ENCODE results near the gene PARP6. TPM values are rescaled to one million over a fixed set of nuclear protein-coding genes. Genes with fewer than 3 reads are reported as not detected.

Gene PARP6
- total RNA-seq, 1 donor from 2014 or later, result 16.0 TPM

GRCh38 chr15:72192416-72192815 lies 79.9 kb downstream of the PARP6 start:
- TF ChIP-seq CTCF (conservative IDR thresholded peaks at IDR 0.05; ENCODE audit: low read depth, low read length), result no peak
- no peak for DNase-seq (ENCODE audit: low read depth)
- H3K4me3 ChIP-seq (ENCODE audit: low read depth, low read length), result no peak overlapping the region

Other genes with a start within 250 kb of the PARP6 start
- gene MYO9A, start 154.4 kb downstream of the PARP6 start, total RNA-seq, result 8.8 and 18.1 TPM in 2 replicates
- 1.2 and 1.6 TPM in 2 replicates for gene SENP8, start 154.2 kb downstream of the PARP6 start, total RNA-seq
- gene GRAMD2A, start 74.8 kb downstream of the PARP6 start, total RNA-seq, result 1.8 and 5.0 TPM in 2 replicates
- 1,902 and 2,237 TPM in 2 replicates for gene PKM, start 41.4 kb downstream of the PARP6 start, total RNA-seq
- gene CELF6, start 47.6 kb upstream of the PARP6 start, total RNA-seq, result not detected in 2 replicates
- 63.4 and 82.7 TPM in 2 replicates for gene HEXA, start 103.5 kb upstream of the PARP6 start, total RNA-seq
- gene TMEM202, start 125.8 kb upstream of the PARP6 start, total RNA-seq, result not detected in 2 replicates
- 21.9 and 29.3 TPM in 2 replicates for gene ARIH1, start 201.8 kb upstream of the PARP6 start, total RNA-seq

All from epithelial cell of proximal tubule (primary cell).